ENCODE data around the gene GABRG1. TPM values are rescaled to one million over a fixed set of nuclear protein-coding genes. Genes with fewer than 3 reads are reported as not detected.

The GABRG1 gene
- total and polyA plus RNA-seq, 2 of the 13 experiments (the other 11 are each of a cell fraction or from before 2014, with no cell fraction given) = 0.03 TPM; not detected in 1

DNA sequence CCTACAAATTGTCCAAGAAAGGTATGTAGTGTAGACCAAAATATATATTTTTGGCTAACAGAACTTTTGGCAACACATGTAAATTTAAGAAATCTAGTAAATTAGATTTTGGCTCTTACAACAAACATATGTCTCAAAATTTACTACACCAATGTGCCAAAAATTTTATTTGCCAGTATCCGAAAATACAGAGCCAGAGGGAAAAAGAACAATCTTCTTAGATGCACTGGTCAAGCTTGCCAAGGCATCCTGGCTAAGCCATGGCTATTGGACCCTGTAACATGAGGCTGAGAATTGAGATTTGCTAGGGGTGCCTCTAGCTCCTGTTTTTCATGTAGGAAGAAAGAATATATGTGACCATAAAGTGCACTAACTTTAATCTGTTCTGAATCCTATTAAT lies 91.8 kb downstream of the GABRG1 start:
- BruUV-seq (replicated peaks) = no TSS peak
- ATAC-seq = no peak

More for the DNA sequence above, 91.8 kb downstream of the GABRG1 start:
- DNase-seq (ENCODE audit: low spot score) = no peak
- no peak for FAIRE-seq
- no peak overlapping the region for H3K4me2 ChIP-seq (ENCODE audit: low read depth, low read length)
- no peak overlapping the region for H2AFZ ChIP-seq (ENCODE audit: low read length)
- intact Hi-C loops (cut with micrococcal nuclease; ENCODE audit: unreplicated experiment) (no loop called here), in situ Hi-C loops (cut with HindIII; ENCODE audit: extremely low pct_ligation_motif_present, low pct_unique_long_range_greater_than_20kb) (no loop called here)
- ChIA-PET CTCF (ENCODE audit: low intra/inter-chr PET ratio, low total read pairs) (no interaction called here), POLR2A (no interaction called here)
- no peaks in the 10 kb centered on the region for H3K4me1 ChIP-seq (ENCODE audit: insufficient read depth, low read length)
- WGBS (ENCODE audit: low lambda C conversion rate) = 5% methylated on average over 1 of the region's 1 CpG
- TF ChIP-seq MYNN (CRISPR knock-in tag; IDR thresholded peaks at IDR 0.05; ENCODE audit: low read depth) = no peak
- TF ChIP-seq, protein P1, sequence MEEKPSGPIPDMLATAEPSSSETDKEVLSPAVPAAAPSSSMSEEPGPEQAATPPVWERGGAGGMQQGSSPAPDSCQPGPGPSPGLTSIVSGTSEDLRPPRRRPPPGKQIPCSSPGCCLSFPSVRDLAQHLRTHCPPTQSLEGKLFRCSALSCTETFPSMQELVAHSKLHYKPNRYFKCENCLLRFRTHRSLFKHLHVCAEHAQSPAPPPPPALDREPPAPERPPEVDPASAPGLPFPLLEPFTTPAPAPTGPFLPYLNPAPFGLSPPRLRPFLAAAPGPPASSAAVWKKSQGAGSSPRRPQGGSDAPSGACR (CRISPR knock-in tag; IDR thresholded peaks at IDR 0.05) = no peak
- no peak for TF ChIP-seq ZSCAN25 (CRISPR knock-in tag; IDR thresholded peaks at IDR 0.05)
- no peak for TF ChIP-seq HOXA5 (CRISPR knock-in tag; IDR thresholded peaks at IDR 0.05)
- TF ChIP-seq DR1 (CRISPR knock-in tag; IDR thresholded peaks at IDR 0.05) = no peak
- TF ChIP-seq, protein P2, sequence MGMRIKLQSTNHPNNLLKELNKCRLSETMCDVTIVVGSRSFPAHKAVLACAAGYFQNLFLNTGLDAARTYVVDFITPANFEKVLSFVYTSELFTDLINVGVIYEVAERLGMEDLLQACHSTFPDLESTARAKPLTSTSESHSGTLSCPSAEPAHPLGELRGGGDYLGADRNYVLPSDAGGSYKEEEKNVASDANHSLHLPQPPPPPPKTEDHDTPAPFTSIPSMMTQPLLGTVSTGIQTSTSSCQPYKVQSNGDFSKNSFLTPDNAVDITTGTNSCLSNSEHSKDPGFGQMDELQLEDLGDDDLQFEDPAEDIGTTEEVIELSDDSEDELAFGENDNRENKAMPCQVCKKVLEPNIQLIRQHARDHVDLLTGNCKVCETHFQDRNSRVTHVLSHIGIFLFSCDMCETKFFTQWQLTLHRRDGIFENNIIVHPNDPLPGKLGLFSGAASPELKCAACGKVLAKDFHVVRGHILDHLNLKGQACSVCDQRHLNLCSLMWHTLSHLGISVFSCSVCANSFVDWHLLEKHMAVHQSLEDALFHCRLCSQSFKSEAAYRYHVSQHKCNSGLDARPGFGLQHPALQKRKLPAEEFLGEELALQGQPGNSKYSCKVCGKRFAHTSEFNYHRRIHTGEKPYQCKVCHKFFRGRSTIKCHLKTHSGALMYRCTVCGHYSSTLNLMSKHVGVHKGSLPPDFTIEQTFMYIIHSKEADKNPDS (CRISPR knock-in tag; IDR thresholded peaks at IDR 0.05) = no peak
- no peak for TF ChIP-seq CAMTA2 (CRISPR knock-in tag; IDR thresholded peaks at IDR 0.05; ENCODE audit: borderline replicate concordance)
- TF ChIP-seq ZNF629 (CRISPR knock-in tag; conservative IDR thresholded peaks at IDR 0.05) = no peak
- no peak for TF ChIP-seq POLR2AphosphoS5 (IDR thresholded peaks at IDR 0.05; ENCODE audit: low read depth, low read length)
- no peak for TF ChIP-seq ZBTB3 (CRISPR knock-in tag; IDR thresholded peaks at IDR 0.05; ENCODE audit: borderline replicate concordance, low read depth)
- no peak for TF ChIP-seq KDM6A (CRISPR knock-in tag; IDR thresholded peaks at IDR 0.05; ENCODE audit: low read depth)
- H3K9ac ChIP-seq (ENCODE audit: insufficient read depth, low read depth, low read length) = no peak overlapping the region
- H3K36me3 ChIP-seq (replicated peaks in 1 of 2; ENCODE audit: control insufficient read depth in 1 of 2, insufficient read depth in 2 of 2, low read length in 2 of 2) = no peaks in the 10 kb centered on the region
- no peaks in the 10 kb centered on the region for H3K9me3 ChIP-seq (ENCODE audit: low read length)
- H3K79me2 ChIP-seq (ENCODE audit: insufficient read depth, low read length) = no peaks in the 10 kb centered on the region
- no peak overlapping the region for H3K27ac ChIP-seq (ENCODE audit: extremely low read length, insufficient read depth, low read length)
- no peaks in the 10 kb centered on the region for H4K20me1 ChIP-seq (ENCODE audit: insufficient read depth, low read length)
- H3K27me3 ChIP-seq (ENCODE audit: control insufficient read depth in 1 of 2, insufficient read depth in 2 of 2, low read length in 2 of 2) = no peaks in the 10 kb centered on the region
- no peak overlapping the region for H3K4me3 ChIP-seq (replicated peaks in 1 of 3; ENCODE audit: insufficient read depth in 1 of 3, low read depth in 2 of 3, low read length in 3 of 3)
